ENCODE data around the gene CD79A. TPM values are rescaled to one million over a fixed set of nuclear protein-coding genes. Genes with fewer than 3 reads are reported as not detected.
"Not testable (repeated sequence)": the region's sequence is repeated elsewhere in the genome, so short reads cannot be mapped to it uniquely, and the experiment has no call there.

CD79A gene
- polyA plus RNA-seq, 1 donor from 2014 or later, result not detected

GRCh38 chr19:41913538-41914423, 36.7 kb downstream of the CD79A start:
- Histone ChIP-seq H3K4me2 (ENCODE audit: low read length) (no peak overlapping the region), H3K27me3 (ENCODE audit: insufficient read depth, low read depth, low read length) (peaks cover 80% of the 10 kb centered on the region), H3K9me3 (ENCODE audit: low read length) (no peaks in the 10 kb centered on the region), H2AFZ (ENCODE audit: low read depth, low read length) (no peak overlapping the region), H3K79me2 (replicated peaks; ENCODE audit: insufficient read depth, low read length) (no peaks in the 10 kb centered on the region), H3K9ac (ENCODE audit: low read length) (peak overlapping the region; percentile 20), H3K27ac (ENCODE audit: low read length) (no peak overlapping the region), H3K9me2 (ENCODE audit: insufficient read depth, low read length) (no peaks in the 10 kb centered on the region), H4K20me1 (ENCODE audit: insufficient read depth) (no peaks in the 10 kb centered on the region), H3F3A (ENCODE audit: insufficient read depth, low read length, poor library complexity, severe bottlenecking) (no peaks in the 10 kb centered on the region), H3K36me3 (ENCODE audit: insufficient read depth, low read length) (no peaks in the 10 kb centered on the region), H3K4me3 (ENCODE audit: low read length) (peak overlapping the region; percentile 50)
- TF ChIP-seq EZH2 (IDR thresholded peaks at IDR 0.05; ENCODE audit: borderline replicate concordance, insufficient read depth, low read length, poor library complexity, severe bottlenecking) (no peak), SMC3 (conservative IDR thresholded peaks at IDR 0.05; ENCODE audit: poor library complexity) (no peak), RAD21 (conservative IDR thresholded peaks at IDR 0.05) (no peak), POLR2AphosphoS5 (IDR thresholded peaks at IDR 0.05) (no peak)

- not testable (repeated sequence) for H3F3A ChIP-seq (ENCODE audit: insufficient read depth, low read length, poor library complexity, severe bottlenecking); H3K9me3 ChIP-seq (ENCODE audit: low read length); H4K20me1 ChIP-seq (ENCODE audit: insufficient read depth); H3K4me2 ChIP-seq (ENCODE audit: low read length); H3K9ac ChIP-seq (ENCODE audit: low read length); H3K36me3 ChIP-seq (ENCODE audit: insufficient read depth, low read length); H2AFZ ChIP-seq (ENCODE audit: low read depth, low read length); H3K27ac ChIP-seq (ENCODE audit: low read length); H3K79me2 ChIP-seq (replicated peaks; ENCODE audit: insufficient read depth, low read length); H3K9me2 ChIP-seq (ENCODE audit: insufficient read depth, low read length); H3K4me3 ChIP-seq (ENCODE audit: low read length)
- H3K27me3 ChIP-seq (ENCODE audit: insufficient read depth, low read depth, low read length), result peaks cover 83% of the 10 kb centered on the region
Measured at GRCh38 chr19:41914424-41914834, 37.4 kb downstream of the CD79A start.

- no peak overlapping the region for H3K4me2 ChIP-seq (ENCODE audit: low read length)
- H3K9me3 ChIP-seq (ENCODE audit: low read length), result no peaks in the 10 kb centered on the region
- no peak overlapping the region for H2AFZ ChIP-seq (ENCODE audit: low read depth, low read length)
- peaks cover 84% of the 10 kb centered on the region for H3K27me3 ChIP-seq (ENCODE audit: insufficient read depth, low read depth, low read length)
- no peaks in the 10 kb centered on the region for H4K20me1 ChIP-seq (ENCODE audit: insufficient read depth)
- no peaks in the 10 kb centered on the region for H3K36me3 ChIP-seq (ENCODE audit: insufficient read depth, low read length)
- TF ChIP-seq MXI1 (conservative IDR thresholded peaks at IDR 0.05; ENCODE audit: poor library complexity, severe bottlenecking), result no peak
- TF ChIP-seq POLR2AphosphoS5 (IDR thresholded peaks at IDR 0.05), result no peak
- TF ChIP-seq RAD21 (conservative IDR thresholded peaks at IDR 0.05), result no peak
- no peak for TF ChIP-seq EP300 (conservative IDR thresholded peaks at IDR 0.05; ENCODE audit: poor library complexity, severe bottlenecking)
- TF ChIP-seq EZH2 (IDR thresholded peaks at IDR 0.05; ENCODE audit: borderline replicate concordance, insufficient read depth, low read length, poor library complexity, severe bottlenecking), result no peak
- TF ChIP-seq REST (IDR thresholded peaks at IDR 0.05; ENCODE audit: borderline replicate concordance), result no peak
- no peak for TF ChIP-seq SMC3 (conservative IDR thresholded peaks at IDR 0.05; ENCODE audit: poor library complexity)
- TF ChIP-seq CTCF (IDR thresholded peaks at IDR 0.05; ENCODE audit: poor library complexity, severe bottlenecking), result no peak
- TF ChIP-seq TAF1 (IDR thresholded peaks at IDR 0.05; ENCODE audit: low read depth), result no peak
- no peaks in the 10 kb centered on the region for H3K9me2 ChIP-seq (ENCODE audit: insufficient read depth, low read length)
- H3K4me3 ChIP-seq (ENCODE audit: low read length), result no peak overlapping the region
- H3K9ac ChIP-seq (ENCODE audit: low read length), result no peak overlapping the region
- no peaks in the 10 kb centered on the region for H3F3A ChIP-seq (ENCODE audit: insufficient read depth, low read length, poor library complexity, severe bottlenecking)
- H3K79me2 ChIP-seq (replicated peaks; ENCODE audit: insufficient read depth, low read length), result no peaks in the 10 kb centered on the region
- H3K27ac ChIP-seq (ENCODE audit: low read length), result no peak overlapping the region
Measured at GRCh38 chr19:41915021-41915775, 38.1 kb downstream of the CD79A start.

All from neural cell (in vitro differentiated cells).